Stimulated activated CD4-positive, alpha-beta T cell treated with anti-CD3 and anti-CD28 coated beads, Interleukin-15, amount 100 ng/mL, for 48 hours (primary cell): ENCODE measurements around the gene NTSR1.

Experiments used
- DNase-seq, 2 donors: peaks; one replicate each; pipeline ENCODE4 v3.0.0-alpha.2; 2020; ENCODE audit warnings: low read depth in 2 of 2

Gene NTSR1

DNA sequence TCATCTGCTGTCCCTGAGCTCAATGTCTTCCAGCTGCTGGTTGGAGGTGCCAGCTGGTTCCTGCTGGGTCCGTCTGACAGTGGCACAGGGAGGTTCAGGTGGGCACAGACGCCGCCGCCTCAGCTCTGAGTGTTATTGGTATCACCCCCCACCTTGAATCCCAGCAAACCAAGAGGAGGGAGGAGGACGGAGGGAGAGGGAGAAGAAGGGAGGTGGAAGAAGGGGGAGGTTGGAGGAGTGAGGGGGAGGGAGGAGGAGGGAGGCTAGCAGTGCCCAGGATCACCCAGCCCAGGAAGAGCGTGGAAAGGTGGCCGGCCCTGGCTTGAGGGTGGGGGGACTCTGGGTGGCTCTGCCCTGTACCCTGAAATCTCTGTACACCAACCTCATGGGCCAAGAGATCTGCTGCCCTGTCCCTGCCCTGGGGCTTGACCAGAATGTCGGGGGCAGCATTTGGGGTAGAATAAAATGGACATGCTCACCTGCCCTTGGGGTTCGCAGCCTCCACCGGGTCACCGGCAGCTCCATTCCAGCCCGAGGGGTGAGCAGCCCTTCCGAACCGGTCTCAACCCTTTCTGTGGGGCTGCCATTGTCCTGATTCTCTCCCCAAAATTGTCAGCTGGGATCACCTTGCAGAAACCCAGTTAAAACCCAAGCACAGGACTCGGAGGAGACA lies 17.1 kb downstream of the NTSR1 start:
- DNase-seq, result no peak

DNA sequence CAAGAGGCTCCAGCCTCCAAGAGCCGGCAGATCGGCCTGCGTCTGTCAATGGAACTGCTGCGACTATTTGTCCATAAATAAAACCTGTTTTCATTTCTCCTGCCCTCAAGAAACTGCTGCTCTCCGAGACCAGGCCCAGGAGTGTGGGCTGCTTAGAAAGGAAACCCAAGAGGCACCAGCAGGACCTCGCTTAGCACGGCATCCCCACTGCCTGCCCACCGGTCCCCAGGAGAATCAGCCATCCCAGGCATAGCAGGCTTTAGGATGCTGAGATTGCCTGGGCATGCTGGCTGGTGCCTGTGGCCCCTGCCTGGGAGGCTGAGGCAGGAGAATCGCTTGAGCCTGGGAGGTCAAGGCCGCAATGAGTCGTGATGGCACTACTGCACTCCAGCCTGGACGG lies 17.6 kb downstream of the NTSR1 start:
- DNase-seq, result no peak

DNA sequence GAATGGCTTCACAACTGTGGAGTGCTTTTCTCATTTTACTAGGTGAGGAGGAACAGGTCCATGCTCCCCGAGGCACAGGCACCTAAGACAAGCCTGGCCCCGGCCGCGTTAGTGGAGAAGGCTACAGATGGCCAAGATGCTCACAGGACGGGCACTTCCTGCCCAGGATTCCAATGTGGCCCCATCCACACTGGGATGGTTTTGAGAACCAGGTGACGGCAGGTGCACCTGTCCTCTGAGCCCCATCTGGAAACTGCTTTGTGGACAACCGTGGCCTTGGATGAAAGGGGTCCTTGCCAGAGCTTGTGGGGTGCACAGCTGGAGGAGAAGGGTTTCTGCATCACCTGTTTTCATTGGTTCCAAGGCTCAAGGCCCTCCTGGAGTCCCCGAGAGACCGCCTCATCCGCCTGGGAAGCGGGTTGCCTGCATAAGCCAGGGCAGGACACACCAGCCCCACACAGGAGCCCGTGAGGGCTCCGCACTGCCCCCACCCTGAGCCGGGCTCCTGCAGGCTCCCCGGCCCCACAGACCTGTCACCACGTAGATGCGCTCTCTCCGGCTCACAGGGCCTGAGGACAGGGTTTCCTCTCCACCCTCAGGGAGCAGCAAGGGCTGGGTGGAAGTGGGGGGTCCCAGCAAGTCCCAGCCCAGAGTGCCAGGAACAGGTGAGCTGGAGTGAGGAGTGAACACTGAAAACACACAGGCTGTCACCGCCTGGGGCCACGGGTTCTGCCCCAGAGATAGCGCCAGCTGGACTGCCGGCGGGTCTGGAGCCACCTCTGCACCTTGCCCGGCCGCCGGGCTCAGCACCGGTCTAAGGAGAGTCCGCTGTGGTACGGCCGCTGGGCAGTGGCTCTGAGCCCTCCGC lies 18.3 kb downstream of the NTSR1 start:
- no peak for DNase-seq

DNA sequence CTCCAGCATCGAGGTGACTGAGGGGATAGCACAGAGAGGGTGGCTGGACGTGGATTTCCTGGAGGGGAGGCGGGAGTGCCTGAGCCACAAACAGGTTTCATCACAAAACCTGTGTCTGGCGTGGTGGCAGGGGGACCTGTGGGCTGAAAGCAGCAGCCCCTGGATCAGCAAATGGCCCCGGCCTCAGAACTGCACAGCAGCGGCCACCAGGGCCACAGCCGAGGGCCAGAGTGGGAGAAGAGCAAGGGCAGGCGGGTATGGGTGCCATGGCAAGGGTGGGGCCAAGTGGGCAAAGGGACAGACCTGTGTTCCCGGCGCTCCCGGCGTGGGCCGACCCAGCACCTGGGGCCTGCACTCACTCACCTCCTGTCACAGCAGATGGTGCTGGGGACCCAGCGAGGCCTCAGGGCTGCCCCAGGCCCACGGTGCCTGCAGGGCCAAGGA lies 19.0 kb downstream of the NTSR1 start:
- no peak for DNase-seq

DNA sequence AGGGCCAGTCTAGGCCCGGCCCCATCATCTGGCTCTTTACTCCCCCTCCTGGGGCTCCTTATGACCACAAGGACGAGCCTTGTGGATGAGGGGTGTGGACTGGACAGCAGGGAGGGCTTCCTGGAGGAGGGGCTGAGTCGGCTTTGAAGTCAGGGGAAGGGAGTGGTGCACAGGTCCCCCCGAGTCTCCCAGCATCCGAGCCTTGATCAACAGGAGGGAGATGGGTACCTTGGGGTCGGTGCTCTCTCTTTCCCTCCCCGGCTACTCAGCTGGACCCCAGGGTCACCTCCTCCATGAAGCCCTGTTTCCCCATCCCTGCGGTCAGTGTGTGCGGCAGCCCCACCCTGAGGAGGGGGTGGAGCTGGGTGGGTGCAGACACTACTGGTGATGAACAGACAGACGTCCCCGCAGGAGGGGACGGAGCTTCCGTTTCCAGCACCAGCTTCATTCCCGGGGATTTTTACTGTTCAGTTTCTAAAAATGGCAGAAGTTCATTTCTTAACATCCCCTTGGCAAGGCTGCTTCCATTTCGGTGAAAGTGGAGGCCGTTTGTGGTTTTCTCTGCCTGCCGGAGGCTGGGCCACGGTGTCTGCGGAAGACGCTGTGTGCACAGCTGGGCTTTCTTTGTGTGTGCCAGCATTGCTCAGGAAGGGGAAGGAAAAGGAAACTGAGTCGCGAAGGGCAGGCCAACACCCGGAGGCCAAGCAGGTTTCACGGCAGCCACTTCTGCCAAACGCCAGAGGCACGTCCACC lies 19.6 kb downstream of the NTSR1 start:
- DNase-seq, result no peak

DNA sequence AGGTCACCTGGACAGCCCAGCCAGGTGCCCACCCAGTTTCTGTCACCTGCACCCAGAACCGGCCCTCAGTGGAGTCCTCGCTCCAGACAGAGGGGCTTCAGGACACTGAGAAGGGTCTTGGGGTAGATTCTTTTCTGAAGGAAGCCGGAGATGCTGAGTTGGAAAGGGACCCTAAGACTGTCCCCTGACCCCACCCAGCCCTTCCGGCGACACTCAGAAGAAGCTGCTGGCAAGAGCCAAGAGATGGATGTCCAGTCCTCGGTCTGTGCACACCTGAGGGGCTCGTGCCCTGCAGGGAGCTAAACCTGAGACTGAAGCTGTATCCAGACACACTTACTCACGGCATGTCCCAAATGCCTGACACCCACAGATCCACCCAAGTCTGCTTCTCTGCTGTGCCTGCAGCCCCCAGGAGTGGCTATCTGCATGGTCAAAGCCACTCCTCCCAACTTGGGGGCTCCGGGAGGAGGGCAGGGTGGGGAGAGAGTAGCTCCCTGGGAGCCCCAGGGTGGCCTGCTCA lies 20.2 kb downstream of the NTSR1 start:
- DNase-seq, result no peak

DNA sequence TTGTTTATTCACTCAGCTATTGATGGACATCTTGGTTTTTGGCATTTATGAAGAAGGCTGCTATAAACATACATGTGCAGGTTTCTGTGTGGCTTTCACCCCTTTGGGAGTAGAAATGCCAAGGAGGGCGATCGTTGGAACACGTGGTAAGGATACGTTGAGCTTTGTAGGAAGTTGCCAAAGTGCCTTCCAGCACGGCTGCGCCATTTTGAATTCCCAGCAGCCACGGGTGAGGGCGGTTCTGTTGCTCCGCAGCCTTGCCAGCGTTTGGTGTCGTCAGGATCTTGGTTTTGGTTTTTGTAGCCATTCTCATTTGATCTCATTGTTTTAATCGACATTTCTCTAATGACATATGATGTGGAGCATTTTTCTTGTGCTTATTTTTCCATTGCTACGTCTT lies 21.8 kb downstream of the NTSR1 start:
- no peak for DNase-seq

DNA sequence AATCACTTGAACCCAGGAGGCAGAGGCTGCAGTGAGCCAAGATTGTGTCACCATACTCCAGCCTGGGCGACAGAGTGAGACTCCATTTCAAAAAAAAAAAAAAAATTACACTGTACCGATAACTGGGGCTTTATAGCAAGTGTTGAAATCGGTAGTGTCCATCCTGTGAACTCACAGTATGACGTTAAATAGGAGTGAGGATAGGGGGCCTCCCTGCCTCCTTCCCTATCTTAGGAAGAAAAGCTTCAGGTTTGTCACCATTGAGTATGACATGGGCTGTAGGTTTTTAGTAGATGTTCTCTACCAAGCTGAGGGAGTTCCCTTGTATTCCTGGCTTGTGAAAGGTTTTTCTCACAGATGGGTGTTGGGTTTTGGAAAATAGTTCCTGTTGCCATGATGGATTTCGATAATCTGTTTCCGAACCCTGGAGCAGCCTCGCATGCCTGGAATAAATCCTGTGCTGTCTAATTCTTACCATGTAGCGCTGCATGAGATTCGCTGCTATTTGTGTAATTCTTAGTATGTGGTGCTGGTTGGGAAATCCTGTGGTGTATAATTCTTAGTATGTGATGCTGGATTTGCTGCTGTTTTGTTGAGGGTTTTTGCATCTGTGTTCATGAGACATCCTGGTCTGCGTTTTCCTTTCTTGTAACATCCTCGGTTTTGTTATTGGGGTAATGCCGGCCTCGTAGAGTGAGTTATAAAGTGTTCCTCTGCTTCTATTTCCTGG lies 23.6 kb downstream of the NTSR1 start:
- DNase-seq, result no peak

DNA sequence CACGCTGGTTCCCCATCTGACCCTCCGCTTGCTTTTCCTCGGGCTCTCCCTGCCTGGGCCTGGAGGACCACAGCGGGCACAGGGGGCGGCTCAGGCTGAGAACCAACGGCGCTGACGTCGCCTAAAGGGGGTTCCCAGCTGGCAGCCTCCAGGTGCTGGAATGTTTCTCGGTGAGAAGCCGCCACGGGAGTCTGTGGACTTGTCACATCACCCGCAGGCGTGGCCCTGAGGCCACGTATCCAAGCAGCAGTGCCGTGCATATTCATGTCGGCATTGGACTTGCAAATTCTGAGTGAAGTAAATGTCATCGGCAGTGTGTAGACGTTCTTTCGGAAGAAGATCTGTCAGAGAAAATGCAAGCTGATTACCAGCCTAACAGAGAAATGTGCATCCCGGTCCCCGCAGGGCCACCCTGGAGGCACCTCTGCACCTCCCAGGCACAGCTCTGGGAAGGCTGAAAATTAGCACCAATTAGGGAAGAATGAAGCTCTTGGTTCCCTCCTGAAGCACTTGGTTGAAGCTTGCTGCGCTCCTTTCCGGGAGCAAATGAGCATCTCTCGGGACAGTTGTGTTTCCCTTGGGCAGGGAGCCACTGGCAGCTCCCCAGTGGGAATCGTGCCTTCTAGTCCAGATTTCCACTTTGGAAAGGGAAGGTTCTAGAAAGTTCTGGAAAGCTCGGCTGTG lies 24.3 kb downstream of the NTSR1 start:
- DNase-seq, result no peak

DNA sequence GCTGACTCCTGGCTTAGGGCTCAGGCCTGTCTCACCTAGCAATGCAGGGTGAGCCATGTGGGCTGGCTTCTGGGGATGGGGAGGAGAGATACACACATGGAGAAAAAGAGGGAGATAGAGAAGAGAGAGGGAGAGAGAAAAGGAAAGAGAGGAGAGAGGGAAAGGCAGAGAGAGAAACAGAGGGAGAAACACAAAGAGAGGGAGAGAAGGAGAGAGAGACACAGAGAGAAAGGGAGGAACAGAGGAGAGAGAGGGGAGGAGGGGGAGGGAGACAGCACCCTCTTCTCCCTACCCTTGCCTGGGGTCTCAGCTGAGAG lies 24.8 kb downstream of the NTSR1 start:
- DNase-seq, result no peak

DNA sequence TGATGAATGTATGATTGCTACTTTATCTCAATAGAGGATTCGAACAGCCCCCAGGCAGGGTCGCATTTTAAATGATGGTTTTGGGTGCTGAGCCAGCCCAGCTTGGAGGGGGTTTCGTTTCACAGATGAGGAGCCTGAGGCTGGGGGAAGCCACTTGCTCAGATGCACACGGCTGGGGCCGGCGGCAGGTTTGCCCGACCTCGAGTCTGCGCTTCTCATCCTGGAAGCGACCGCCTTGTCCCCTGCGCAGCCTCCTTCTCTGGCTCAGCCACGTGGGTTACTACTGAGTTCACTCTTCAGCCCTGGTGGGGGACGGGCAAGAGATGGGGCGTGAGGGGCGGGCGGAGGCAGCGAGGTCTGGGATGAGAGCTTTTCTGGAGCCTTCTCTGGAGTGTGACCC lies 25.3 kb downstream of the NTSR1 start:
- DNase-seq, result no peak

DNA sequence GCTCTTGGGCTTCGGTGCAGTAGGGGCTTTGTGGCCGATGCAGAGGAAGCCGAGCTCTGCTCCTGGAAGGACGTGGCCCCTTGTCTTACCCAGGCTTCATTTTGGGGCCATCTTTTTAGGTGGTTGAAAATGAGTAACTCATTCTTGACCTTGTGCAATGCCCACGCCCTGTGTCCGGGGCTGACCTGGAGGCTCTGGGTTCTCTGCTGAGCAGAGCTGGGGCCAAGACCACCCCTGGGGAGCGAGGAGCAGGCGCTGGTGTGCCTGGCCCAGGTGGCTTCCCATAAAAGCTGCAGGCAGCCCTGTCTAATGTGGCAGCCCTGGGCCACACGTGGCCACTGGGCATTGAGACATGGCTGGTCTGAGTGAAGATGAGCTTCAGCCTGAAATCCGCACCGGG lies 25.7 kb downstream of the NTSR1 start:
- no peak for DNase-seq

DNA sequence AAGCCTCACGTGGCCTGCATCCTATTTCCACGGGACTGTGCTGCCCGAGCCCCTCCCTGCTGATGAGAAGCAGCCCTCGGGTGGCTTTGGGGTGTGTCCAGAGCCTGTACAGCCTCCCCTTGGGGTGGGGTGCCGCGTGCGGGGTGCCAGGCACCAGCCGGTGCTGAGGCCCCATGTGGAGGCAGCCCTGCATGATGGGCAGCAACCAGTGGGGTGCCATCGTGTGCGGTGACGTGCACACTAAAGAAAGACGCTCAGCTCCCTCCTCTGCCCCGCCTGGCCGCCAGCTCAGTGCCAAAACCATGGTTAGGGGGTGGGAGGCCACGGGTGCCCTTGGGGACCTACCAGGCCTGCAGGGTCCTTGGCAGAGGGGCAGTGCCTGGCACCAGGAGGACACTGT lies 26.2 kb downstream of the NTSR1 start:
- DNase-seq, result no peak

DNA sequence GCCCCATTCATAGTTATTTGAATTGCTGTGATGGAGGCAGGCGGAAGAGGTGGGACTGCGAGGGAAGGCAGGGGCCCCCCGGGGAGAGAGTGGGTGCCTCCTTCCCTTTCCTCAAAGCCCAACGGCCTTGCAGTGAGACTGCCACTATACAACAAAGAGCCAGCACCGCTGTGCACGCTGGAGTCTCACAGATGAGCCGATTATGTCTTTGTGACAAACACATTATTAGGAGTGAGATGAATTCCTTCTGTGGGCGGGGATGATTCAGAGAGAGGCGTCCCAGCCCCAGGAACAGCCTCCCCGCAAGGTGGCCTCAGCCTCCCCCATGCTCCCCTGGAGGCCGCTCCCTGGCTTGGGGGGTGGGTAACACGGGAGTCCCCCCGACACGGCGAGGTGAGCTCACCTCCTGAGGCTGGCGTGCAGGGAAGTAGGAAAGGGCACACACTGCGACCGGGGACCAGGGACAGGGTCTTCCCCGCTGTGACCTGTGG lies 26.7 kb downstream of the NTSR1 start:
- DNase-seq, result peak in 1 of 2 donors; percentile 15

DNA sequence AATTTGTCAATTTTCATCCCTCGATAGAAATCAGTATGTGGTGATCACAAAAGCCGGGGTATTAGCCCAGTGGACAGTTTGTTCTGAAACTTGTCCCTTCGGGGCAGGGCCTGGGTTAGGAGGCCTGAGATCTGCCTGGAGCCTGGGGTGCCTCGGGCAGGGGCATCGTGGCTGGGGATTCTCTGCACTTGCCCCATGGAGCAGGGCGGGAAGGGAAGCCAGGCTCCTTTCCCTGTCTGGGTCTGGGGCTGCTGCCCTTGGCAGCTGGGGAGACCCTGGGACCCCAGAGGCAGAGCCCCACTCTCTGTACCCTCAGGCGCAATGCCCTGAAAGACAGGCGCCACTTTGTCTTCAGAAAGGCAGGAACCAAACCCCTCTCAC lies 27.4 kb downstream of the NTSR1 start:
- no peak for DNase-seq

DNA sequence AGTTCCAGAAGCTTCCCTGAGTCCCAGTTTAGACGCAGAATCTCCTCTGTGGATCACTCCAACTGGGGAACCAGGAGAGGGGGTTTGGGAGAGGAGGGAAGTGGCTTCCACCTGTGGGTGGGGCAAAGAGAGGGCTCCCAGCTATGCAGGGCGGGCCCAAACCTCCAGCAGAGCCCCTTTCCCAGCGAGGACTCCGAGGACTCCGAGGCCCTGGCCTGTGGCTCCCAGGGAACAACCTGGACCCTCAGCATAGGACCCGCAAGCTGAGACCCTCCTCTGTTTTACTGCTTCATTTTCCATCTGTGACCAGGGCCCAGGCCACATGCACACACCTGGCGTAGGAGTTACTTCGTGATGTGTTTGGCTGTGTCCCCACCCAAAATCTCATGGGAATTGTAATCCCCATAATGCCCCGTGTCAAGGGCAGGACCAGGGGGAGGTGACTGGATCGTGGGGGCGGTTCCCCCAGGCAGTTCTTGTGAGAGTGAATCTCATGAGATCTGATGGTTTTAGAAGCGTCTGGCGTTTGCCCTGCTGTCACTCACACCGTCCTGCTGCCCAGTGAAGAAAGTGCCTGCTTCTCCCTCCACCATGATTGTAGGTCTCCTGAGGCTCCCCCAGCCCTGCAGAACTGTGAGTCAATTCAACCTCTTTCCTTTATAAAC lies 27.9 kb downstream of the NTSR1 start:
- no peak for DNase-seq

DNA sequence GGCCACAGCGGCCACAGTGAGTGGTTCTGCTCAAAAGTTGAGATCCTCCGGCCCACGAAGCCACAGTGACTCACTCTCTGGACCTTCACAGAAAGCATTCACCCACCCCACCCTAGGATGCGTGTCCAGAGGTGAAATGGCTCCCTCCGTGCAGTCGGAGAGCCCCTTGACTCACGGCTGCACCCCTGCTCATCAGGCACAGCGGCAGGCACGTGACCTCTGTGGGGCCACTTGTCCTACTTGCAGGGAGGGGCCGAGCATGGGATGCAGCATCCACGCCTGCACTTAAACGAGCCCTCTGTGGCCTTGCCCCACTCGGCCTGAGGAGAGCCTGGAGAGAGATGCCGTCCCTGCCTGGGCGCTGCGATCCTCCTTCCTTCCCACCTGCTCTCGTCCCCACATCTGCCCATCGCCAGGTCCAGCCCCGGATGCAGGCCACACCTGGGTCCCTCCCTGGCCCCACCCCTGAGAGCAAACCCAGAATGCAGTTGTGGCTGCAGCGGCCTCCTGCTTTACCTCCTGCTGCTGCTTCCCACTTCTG lies 28.7 kb downstream of the NTSR1 start:
- no peak for DNase-seq

DNA sequence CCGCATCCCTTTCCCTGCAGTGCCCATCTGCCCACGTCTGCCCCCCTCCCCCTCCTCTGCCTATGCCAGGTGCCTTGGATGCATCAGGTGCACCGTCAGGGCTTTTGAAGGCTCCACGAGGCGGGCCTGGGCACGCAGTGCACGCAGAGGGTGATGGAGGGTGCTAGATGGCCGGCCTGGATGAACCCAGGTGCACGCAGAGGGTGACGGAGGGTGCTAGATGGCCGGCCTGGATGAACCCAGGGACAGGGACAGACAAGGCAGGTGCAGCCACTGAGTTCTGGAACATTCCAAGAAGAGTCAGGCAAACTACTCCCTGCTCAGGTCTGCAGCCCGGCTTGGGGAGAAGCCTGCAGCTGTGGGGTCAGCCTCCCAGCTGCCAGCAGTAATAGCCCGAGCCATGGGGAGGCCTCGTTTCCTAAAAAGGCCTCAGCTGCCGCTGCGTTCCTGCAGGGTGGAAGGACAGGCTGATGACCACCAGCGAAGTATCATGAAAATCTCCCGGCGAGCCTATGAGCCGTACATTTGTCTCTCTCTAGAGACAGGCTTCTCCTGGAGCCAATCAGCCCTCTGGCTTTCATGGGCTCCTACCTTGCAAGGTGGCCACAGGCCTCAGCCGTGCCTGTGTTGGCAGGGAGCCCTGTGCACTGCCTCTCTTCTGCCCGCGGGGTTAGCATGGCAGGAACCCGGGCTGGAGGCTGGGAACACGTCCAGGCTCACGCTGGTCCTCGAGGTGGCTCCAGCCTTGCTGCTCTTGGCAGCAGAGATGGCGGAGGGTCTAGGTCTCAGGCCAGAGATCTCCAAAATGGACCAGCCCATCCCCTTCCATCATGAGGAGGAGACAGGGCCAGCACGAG lies 29.6 kb downstream of the NTSR1 start:
- DNase-seq, result no peak

DNA sequence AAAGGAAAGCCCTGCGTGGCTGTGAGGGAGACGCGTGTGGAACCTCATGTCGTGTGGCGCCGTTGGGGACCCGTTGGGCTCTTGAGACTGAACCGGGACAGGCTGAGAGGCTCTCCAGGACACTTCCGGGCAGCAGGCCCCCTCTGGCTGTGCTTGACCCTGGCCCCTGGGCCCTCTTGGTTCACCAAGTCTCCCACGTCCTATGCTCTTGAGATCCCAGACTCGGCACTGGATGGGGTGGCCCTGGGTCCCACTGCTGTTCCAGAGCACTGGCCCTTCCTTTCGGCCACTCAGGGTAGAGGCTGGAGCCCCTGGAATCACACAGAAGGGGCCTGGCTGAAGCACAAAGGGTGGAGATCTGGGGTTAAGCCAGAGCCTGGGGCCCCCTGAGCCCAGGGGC lies 30.4 kb downstream of the NTSR1 start:
- no peak for DNase-seq
